Ascending aorta (tissue), 2 donors: Measurements from ENCODE around the gene ACBD7. TPM values are rescaled to one million over a fixed set of nuclear protein-coding genes. Genes with fewer than 3 reads are reported as not detected.

Experiments used
- DNase-seq, 2 donors: peaks; one replicate each; pipeline ENCODE4 v3.0.0-alpha.2; 2019; ENCODE audit warnings: low spot score in 2 of 2
- H3K27ac ChIP-seq, 2 donors: fragments of 200-600 bp; sonication (generic); one replicate each; pipeline ENCODE4 v1.5.1; 2016 to 2017; ENCODE audit warnings: mild to moderate bottlenecking in 1 of 2
- H3K27me3 ChIP-seq: fragments of 200-600 bp; sonication (generic); one replicate; pipeline ENCODE4 v1.5.1; 2017
- H3K36me3 ChIP-seq, 2 donors: fragments of 200-600 bp; sonication (generic); one replicate each; pipeline ENCODE4 v1.5.1; 2016
- H3K4me1 ChIP-seq, 2 donors: fragments of 200-600 bp; sonication (generic); one replicate each; pipeline ENCODE4 v1.5.1; 2016 to 2017; ENCODE audit warnings: mild to moderate bottlenecking in 1 of 2
- H3K4me3 ChIP-seq, 2 donors: fragments of 200-600 bp; sonication (generic); one replicate each; pipeline ENCODE4 v1.5.1; 2016 to 2017; ENCODE audit warnings: mild to moderate bottlenecking in 1 of 2
- H3K9me3 ChIP-seq, 2 donors: fragments of 200-600 bp; sonication (generic); one replicate each; pipeline ENCODE4 v1.5.1; 2016
- intact Hi-C: fragments of 100-400 bp; cut with DNase I; formaldehyde crosslinking; loops from one replicate; pipeline ENCODE4 v1.15.1; 2023
- total RNA-seq: library from RNA; depleted of rRNA; stranded (reverse); fragments of >200 nt; gene quantifications from one replicate; pipeline ENCODE4 v1.1.0, GENCODE V29; 2016
- TF ChIP-seq, protein P1 (sequence below), 3 experiments: fragments of 200-600 bp in 2 of 3; fragments of 450-650 bp in 1 of 3; sonication (generic) in 2 of 3; IDR thresholded peaks; one replicate each; pipeline ENCODE4 v1.5.1; 2016 to 2019; ENCODE audit warnings: antibody characterized with exemption in 3 of 3, mild to moderate bottlenecking in 1 of 3, moderate library complexity in 1 of 3

The ACBD7 gene
- total RNA-seq, 1 donor from 2014 or later = not detected

GRCh38 chr10:15120523-15120922 is 31.9 kb upstream of the ACBD7 start:
- peaks cover 18 to 53% of the 10 kb centered on the region in 2 donors for H3K36me3 ChIP-seq

GRCh38 chr10:15118615-15119014 is 30.0 kb upstream of the ACBD7 start:
- H3K36me3 ChIP-seq = peaks cover 11 to 48% of the 10 kb centered on the region in 2 donors

More at GRCh38 chr10:15120523-15120922, 31.9 kb upstream of the ACBD7 start:
- DNase-seq = no peak
- Histone ChIP-seq H3K9me3 (no peaks in the 10 kb centered on the region), H3K4me1 (no peaks in the 10 kb centered on the region), H3K27me3 (no peaks in the 10 kb centered on the region), H3K4me3 (no peak overlapping the region), H3K27ac (no peak overlapping the region)
- TF ChIP-seq, protein P1, sequence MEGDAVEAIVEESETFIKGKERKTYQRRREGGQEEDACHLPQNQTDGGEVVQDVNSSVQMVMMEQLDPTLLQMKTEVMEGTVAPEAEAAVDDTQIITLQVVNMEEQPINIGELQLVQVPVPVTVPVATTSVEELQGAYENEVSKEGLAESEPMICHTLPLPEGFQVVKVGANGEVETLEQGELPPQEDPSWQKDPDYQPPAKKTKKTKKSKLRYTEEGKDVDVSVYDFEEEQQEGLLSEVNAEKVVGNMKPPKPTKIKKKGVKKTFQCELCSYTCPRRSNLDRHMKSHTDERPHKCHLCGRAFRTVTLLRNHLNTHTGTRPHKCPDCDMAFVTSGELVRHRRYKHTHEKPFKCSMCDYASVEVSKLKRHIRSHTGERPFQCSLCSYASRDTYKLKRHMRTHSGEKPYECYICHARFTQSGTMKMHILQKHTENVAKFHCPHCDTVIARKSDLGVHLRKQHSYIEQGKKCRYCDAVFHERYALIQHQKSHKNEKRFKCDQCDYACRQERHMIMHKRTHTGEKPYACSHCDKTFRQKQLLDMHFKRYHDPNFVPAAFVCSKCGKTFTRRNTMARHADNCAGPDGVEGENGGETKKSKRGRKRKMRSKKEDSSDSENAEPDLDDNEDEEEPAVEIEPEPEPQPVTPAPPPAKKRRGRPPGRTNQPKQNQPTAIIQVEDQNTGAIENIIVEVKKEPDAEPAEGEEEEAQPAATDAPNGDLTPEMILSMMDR (IDR thresholded peaks at IDR 0.05) = no peak
- intact Hi-C loops = no loop called here

DNA sequence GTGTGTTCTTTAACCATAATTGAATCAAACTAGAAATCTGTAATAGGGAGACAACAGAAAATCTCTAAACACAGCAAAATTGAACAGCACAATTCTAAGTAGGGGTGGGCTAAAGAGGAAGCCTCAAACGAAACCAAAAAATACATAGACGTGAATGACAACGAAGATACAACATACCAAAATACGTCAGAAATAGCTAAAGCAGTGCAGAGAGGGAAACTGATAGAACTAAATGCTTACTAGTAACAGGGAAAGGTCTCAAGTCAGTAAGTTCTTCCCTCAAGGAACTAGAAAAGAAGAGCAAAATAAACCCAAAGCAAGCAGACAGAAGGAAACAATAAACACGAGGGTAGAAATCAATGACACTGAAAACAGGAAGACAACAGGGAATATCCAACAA is 27.6 kb upstream of the ACBD7 start:
- Histone ChIP-seq H3K4me3 (no peak overlapping the region), H3K9me3 (no peaks in the 10 kb centered on the region), H3K4me1 (no peaks in the 10 kb centered on the region), H3K27ac (no peak overlapping the region), H3K36me3 (peaks cover 16 to 58% of the 10 kb centered on the region in 2 donors), H3K27me3 (no peaks in the 10 kb centered on the region)
- intact Hi-C loops = no loop called here
- TF ChIP-seq, protein P1 (IDR thresholded peaks at IDR 0.05) = no peak
- no peak for DNase-seq

More at GRCh38 chr10:15118615-15119014, 30.0 kb upstream of the ACBD7 start:
- DNase-seq = no peak
- TF ChIP-seq, protein P1 (IDR thresholded peaks at IDR 0.05) = no peak
- Histone ChIP-seq H3K27me3 (no peaks in the 10 kb centered on the region), H3K4me3 (no peak overlapping the region), H3K27ac (no peak overlapping the region), H3K4me1 (no peaks in the 10 kb centered on the region), H3K9me3 (no peaks in the 10 kb centered on the region)
- intact Hi-C loops = no loop called here

- intact Hi-C loops = no loop called here
- TF ChIP-seq, protein P1 (IDR thresholded peaks at IDR 0.05) = no peak
- Histone ChIP-seq H3K36me3 (peaks cover 11 to 52% of the 10 kb centered on the region in 2 donors), H3K27ac (no peak overlapping the region), H3K9me3 (no peaks in the 10 kb centered on the region), H3K4me3 (no peak overlapping the region), H3K27me3 (no peaks in the 10 kb centered on the region), H3K4me1 (no peaks in the 10 kb centered on the region)
- DNase-seq = no peak
Observed at GRCh38 chr10:15113766-15114165, 25.2 kb upstream of the ACBD7 start.

- Histone ChIP-seq H3K36me3 (peaks cover 22 to 49% of the 10 kb centered on the region in 2 donors), H3K9me3 (no peaks in the 10 kb centered on the region), H3K27me3 (no peaks in the 10 kb centered on the region), H3K4me1 (no peaks in the 10 kb centered on the region), H3K27ac (no peak overlapping the region), H3K4me3 (no peak overlapping the region)
- intact Hi-C loops = no loop called here
- TF ChIP-seq, protein P1 (IDR thresholded peaks at IDR 0.05) = no peak
- no peak for DNase-seq
Observed at GRCh38 chr10:15112657-15113056, 24.1 kb upstream of the ACBD7 start.
